ENCODE measurements around the gene NPM1.
"Not testable (repeated sequence)": the region's sequence is repeated elsewhere in the genome, so short reads cannot be mapped to it uniquely, and the experiment has no call there.

NPM1 gene

GRCh38 chr5:171412186-171412585 lies 24.5 kb downstream of the NPM1 start:
- no peak overlapping the region for H3K4me2 ChIP-seq (ENCODE audit: low read length)
- H3K14ac ChIP-seq (ENCODE audit: low read length) = no peak overlapping the region
- H3K18ac ChIP-seq (ENCODE audit: low read length) = no peak overlapping the region
- no peak overlapping the region for H3K4me3 ChIP-seq (ENCODE audit: low read depth, low read length)
- H3K23ac ChIP-seq (ENCODE audit: low read length) = no peak overlapping the region
- H3K4me1 ChIP-seq (ENCODE audit: control insufficient read depth in 1 of 2, insufficient read depth in 2 of 2, low read length in 2 of 2) = no peaks in the 10 kb centered on the region
- no peak overlapping the region for H3K4ac ChIP-seq (ENCODE audit: low read depth, low read length)
- H3K79me2 ChIP-seq (ENCODE audit: control insufficient read depth, insufficient read depth, low read length, poor library complexity) = no peaks in the 10 kb centered on the region
- no peak overlapping the region for H4K8ac ChIP-seq (ENCODE audit: low read depth, low read length)
- H3K27ac ChIP-seq (ENCODE audit: low read depth, low read length) = no peak overlapping the region
- DNase-seq = no peak
- no peak overlapping the region for H3K9ac ChIP-seq (ENCODE audit: low read length)
- WGBS (ENCODE audit: extremely low coverage, insufficient coverage, insufficient read length) = no CpG with 5 or more reads among the region's 5 CpGs
- H2AK5ac ChIP-seq (ENCODE audit: low read length) = no peak overlapping the region
- no peaks in the 10 kb centered on the region for H3K79me1 ChIP-seq (ENCODE audit: low read length)
- H2BK120ac ChIP-seq (ENCODE audit: insufficient read depth, low read length, poor library complexity) = no peak overlapping the region
- H2BK5ac ChIP-seq (ENCODE audit: low read depth, low read length, poor library complexity) = no peak overlapping the region
- H3K27me3 ChIP-seq (ENCODE audit: insufficient read depth, low read length) = no peaks in the 10 kb centered on the region
- no peak overlapping the region for H2BK12ac ChIP-seq (ENCODE audit: low read length)
- H3K36me3 ChIP-seq (ENCODE audit: control insufficient read depth in 1 of 2, insufficient read depth in 2 of 2, low read length in 2 of 2) = peaks cover 17 to 24% of the 10 kb centered on the region in 2 experiments
- no peak overlapping the region for H4K91ac ChIP-seq (ENCODE audit: low read depth, low read length)
- no peaks in the 10 kb centered on the region for H3K9me3 ChIP-seq (ENCODE audit: insufficient read depth, low read depth, low read length)
- H4K12ac ChIP-seq (ENCODE audit: low read depth, low read length) = no peak overlapping the region
- no peak overlapping the region for H2AFZ ChIP-seq (ENCODE audit: insufficient read depth, low read length, poor library complexity)

DNA sequence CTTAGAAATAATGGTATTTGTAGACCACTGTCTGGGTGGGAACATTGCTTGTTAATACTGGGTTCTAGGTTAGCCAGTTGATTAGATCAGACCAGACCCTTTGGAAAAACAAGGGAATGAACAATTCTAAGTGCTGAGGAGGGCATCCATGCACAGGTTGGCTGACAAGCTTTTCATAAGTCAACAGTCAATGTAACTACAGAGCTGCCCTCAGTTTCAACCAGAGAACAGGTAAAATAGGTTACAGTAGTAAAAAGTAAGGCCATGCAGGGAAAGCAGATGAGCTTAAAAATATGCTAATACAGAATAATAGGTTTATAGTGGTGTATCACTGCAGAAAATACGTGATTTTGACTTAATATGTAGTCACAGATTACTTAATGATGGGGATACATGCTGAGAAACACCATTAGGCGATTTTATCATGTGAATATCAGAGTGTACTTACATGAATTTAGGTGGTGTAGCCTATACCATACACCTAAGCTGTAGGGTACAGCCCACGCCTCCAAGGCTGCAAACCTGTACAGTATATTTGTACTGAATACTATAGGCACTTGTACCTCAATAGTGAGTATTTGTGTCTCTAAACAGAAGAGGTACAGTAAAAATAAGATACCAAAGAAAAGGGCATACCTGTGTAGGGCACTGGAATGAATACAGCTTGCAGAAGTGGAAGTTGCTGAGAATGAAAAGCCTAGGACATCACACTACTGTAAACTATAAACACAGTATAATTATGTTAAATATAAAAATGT lies 25.7 kb downstream of the NPM1 start:
- Histone ChIP-seq H3K4me2 (ENCODE audit: low read length) (no peak overlapping the region), H4K8ac (ENCODE audit: low read depth, low read length) (no peak overlapping the region), H3K4me1 (ENCODE audit: control insufficient read depth in 1 of 2, insufficient read depth in 2 of 2, low read length in 2 of 2) (peaks cover 0 to under 1% of the 10 kb centered on the region in 2 experiments), H3K4me3 (ENCODE audit: low read depth, low read length) (no peak overlapping the region), H3K9me3 (ENCODE audit: insufficient read depth, low read depth, low read length) (no peaks in the 10 kb centered on the region), H2BK120ac (ENCODE audit: insufficient read depth, low read length, poor library complexity) (no peak overlapping the region), H3K27ac (ENCODE audit: low read depth, low read length) (no peak overlapping the region), H3K4ac (ENCODE audit: low read depth, low read length) (no peak overlapping the region), H3K79me1 (ENCODE audit: low read length) (no peaks in the 10 kb centered on the region), H2BK5ac (ENCODE audit: low read depth, low read length, poor library complexity) (no peak overlapping the region), H2BK12ac (ENCODE audit: low read length) (no peak overlapping the region), H3K79me2 (ENCODE audit: control insufficient read depth, insufficient read depth, low read length, poor library complexity) (no peaks in the 10 kb centered on the region), H3K27me3 (ENCODE audit: insufficient read depth, low read length) (no peaks in the 10 kb centered on the region), H3K36me3 (ENCODE audit: control insufficient read depth in 1 of 2, insufficient read depth in 2 of 2, low read length in 2 of 2) (peaks cover 17 to 24% of the 10 kb centered on the region in 2 experiments), H2AK5ac (ENCODE audit: low read length) (no peak overlapping the region), H3K9ac (ENCODE audit: low read length) (no peak overlapping the region), H3K23ac (ENCODE audit: low read length) (no peak overlapping the region), H4K12ac (ENCODE audit: low read depth, low read length) (no peak overlapping the region), H3K14ac (ENCODE audit: low read length) (no peak overlapping the region), H4K91ac (ENCODE audit: low read depth, low read length) (no peak overlapping the region), H3K18ac (ENCODE audit: low read length) (no peak overlapping the region), H2AFZ (ENCODE audit: insufficient read depth, low read length, poor library complexity) (no peak overlapping the region)
- no peak for DNase-seq
- no CpG with 5 or more reads among the region's 3 CpGs for WGBS (ENCODE audit: extremely low coverage, insufficient coverage, insufficient read length)

- not testable (repeated sequence) for H4K91ac ChIP-seq (ENCODE audit: low read depth, low read length); H3K23ac ChIP-seq (ENCODE audit: low read length); H3K4me1 ChIP-seq (ENCODE audit: control insufficient read depth in 1 of 2, insufficient read depth in 2 of 2, low read length in 2 of 2); H4K12ac ChIP-seq (ENCODE audit: low read depth, low read length); H2BK5ac ChIP-seq (ENCODE audit: low read depth, low read length, poor library complexity); H3K27me3 ChIP-seq (ENCODE audit: insufficient read depth, low read length); H3K4me2 ChIP-seq (ENCODE audit: low read length); H4K8ac ChIP-seq (ENCODE audit: low read depth, low read length); H3K4me3 ChIP-seq (ENCODE audit: low read depth, low read length); H2BK120ac ChIP-seq (ENCODE audit: insufficient read depth, low read length, poor library complexity); H3K79me2 ChIP-seq (ENCODE audit: control insufficient read depth, insufficient read depth, low read length, poor library complexity); H2BK12ac ChIP-seq (ENCODE audit: low read length); H3K79me1 ChIP-seq (ENCODE audit: low read length); H3K27ac ChIP-seq (ENCODE audit: low read depth, low read length); H3K9ac ChIP-seq (ENCODE audit: low read length); DNase-seq; H3K9me3 ChIP-seq (ENCODE audit: insufficient read depth, low read depth, low read length); H3K18ac ChIP-seq (ENCODE audit: low read length); H2AK5ac ChIP-seq (ENCODE audit: low read length); H3K4ac ChIP-seq (ENCODE audit: low read depth, low read length); H3K14ac ChIP-seq (ENCODE audit: low read length); H2AFZ ChIP-seq (ENCODE audit: insufficient read depth, low read length, poor library complexity)
- H3K36me3 ChIP-seq (ENCODE audit: control insufficient read depth in 1 of 2, insufficient read depth in 2 of 2, low read length in 2 of 2) = peaks cover 16 to 24% of the 10 kb centered on the region in 2 experiments
- no CpG with 5 or more reads among the region's 5 CpGs for WGBS (ENCODE audit: extremely low coverage, insufficient coverage, insufficient read length)
Observed at GRCh38 chr5:171413993-171414392, 26.3 kb downstream of the NPM1 start.

- H2AFZ ChIP-seq (ENCODE audit: insufficient read depth, low read length, poor library complexity) = no peak overlapping the region
- no CpG with 5 or more reads among the region's 9 CpGs for WGBS (ENCODE audit: extremely low coverage, insufficient coverage, insufficient read length)
- no peak for DNase-seq
- H3K79me1 ChIP-seq (ENCODE audit: low read length) = no peaks in the 10 kb centered on the region
- no peaks in the 10 kb centered on the region for H3K79me2 ChIP-seq (ENCODE audit: control insufficient read depth, insufficient read depth, low read length, poor library complexity)
- H2BK12ac ChIP-seq (ENCODE audit: low read length) = no peak overlapping the region
- no peak overlapping the region for H2AK5ac ChIP-seq (ENCODE audit: low read length)
- peaks cover 13% of the 10 kb centered on the region for H3K27me3 ChIP-seq (ENCODE audit: insufficient read depth, low read length)
- peaks cover 8 to 14% of the 10 kb centered on the region in 2 experiments for H3K36me3 ChIP-seq (ENCODE audit: control insufficient read depth in 1 of 2, insufficient read depth in 2 of 2, low read length in 2 of 2)
- H3K23ac ChIP-seq (ENCODE audit: low read length) = no peak overlapping the region
- H4K12ac ChIP-seq (ENCODE audit: low read depth, low read length) = no peak overlapping the region
- no peak overlapping the region for H3K27ac ChIP-seq (ENCODE audit: low read depth, low read length)
- H3K4me1 ChIP-seq (ENCODE audit: control insufficient read depth in 1 of 2, insufficient read depth in 2 of 2, low read length in 2 of 2) = peaks cover 8 to 10% of the 10 kb centered on the region in 2 experiments
- no peak overlapping the region for H2BK120ac ChIP-seq (ENCODE audit: insufficient read depth, low read length, poor library complexity)
- no peak overlapping the region for H3K4me2 ChIP-seq (ENCODE audit: low read length)
- no peak overlapping the region for H4K91ac ChIP-seq (ENCODE audit: low read depth, low read length)
- H3K4me3 ChIP-seq (ENCODE audit: low read depth, low read length) = no peak overlapping the region
- no peak overlapping the region for H3K9ac ChIP-seq (ENCODE audit: low read length)
- no peaks in the 10 kb centered on the region for H3K9me3 ChIP-seq (ENCODE audit: insufficient read depth, low read depth, low read length)
- H3K18ac ChIP-seq (ENCODE audit: low read length) = no peak overlapping the region
- H2BK5ac ChIP-seq (ENCODE audit: low read depth, low read length, poor library complexity) = no peak overlapping the region
- no peak overlapping the region for H4K8ac ChIP-seq (ENCODE audit: low read depth, low read length)
- no peak overlapping the region for H3K4ac ChIP-seq (ENCODE audit: low read depth, low read length)
- H3K14ac ChIP-seq (ENCODE audit: low read length) = no peak overlapping the region
Observed at GRCh38 chr5:171415115-171415730, 27.6 kb downstream of the NPM1 start.
